Loucy (cell line): Measurements from ENCODE around the gene ABHD6.
A peak's percentile ranks its signal among the peaks of the same experiment; 100 is the strongest.

Experiments
- EZH2phosphoT487 ChIP-seq: fragments of 200-600 bp; IDR thresholded peaks from 2 replicates; pipeline ENCODE4 v1.6.1; 2018; ENCODE audit warnings: antibody characterized with exemption, mild to moderate bottlenecking, moderate library complexity, borderline replicate concordance
- TF ChIP-seq, protein P1 (sequence below): fragments of 200-600 bp; sonication (generic); conservative IDR thresholded peaks from 2 replicates; pipeline ENCODE4 v1.5.1; 2014; ENCODE audit warnings: mild to moderate bottlenecking, antibody characterized with exemption, low read length

DNA sequence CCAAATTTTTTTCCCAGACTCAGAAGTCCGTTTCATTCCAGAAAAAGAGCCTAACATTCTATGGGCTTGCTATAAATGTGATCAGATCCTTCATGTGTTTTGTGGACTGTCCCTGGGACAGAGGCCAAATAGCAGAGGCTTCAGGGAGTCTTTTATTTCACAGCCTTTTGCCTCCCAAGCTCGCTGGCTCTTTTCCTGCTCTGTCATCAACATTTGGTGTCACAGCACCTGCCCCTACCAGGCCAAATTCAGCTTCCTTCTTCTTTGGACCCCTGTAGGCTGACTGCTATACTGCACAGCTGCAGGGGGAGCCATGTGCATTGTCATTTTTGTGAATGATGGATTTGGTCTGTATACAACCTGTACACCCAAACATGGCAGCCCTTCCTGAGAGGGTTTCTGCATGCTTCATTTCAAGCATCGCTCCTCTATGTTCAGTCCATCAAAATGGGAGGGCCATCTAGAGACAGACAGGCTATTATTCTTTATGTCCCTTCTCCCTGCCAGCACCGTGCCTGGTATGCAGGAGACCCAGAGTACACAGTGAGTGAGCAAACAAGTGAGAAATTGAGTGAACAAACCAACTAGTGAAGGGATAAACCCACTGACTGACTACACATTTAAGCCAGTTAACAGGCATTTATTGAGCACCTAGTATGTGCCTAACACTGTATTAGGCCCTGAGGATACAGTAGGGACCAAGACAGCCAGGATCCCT lies 50.6 kb downstream of the ABHD6 start:
- TF ChIP-seq, protein P1, sequence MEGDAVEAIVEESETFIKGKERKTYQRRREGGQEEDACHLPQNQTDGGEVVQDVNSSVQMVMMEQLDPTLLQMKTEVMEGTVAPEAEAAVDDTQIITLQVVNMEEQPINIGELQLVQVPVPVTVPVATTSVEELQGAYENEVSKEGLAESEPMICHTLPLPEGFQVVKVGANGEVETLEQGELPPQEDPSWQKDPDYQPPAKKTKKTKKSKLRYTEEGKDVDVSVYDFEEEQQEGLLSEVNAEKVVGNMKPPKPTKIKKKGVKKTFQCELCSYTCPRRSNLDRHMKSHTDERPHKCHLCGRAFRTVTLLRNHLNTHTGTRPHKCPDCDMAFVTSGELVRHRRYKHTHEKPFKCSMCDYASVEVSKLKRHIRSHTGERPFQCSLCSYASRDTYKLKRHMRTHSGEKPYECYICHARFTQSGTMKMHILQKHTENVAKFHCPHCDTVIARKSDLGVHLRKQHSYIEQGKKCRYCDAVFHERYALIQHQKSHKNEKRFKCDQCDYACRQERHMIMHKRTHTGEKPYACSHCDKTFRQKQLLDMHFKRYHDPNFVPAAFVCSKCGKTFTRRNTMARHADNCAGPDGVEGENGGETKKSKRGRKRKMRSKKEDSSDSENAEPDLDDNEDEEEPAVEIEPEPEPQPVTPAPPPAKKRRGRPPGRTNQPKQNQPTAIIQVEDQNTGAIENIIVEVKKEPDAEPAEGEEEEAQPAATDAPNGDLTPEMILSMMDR: peak; percentile 42; the same call in 1 of the 2 replicates
- no peak for TF ChIP-seq EZH2phosphoT487
